Esophagus (tissue), 2 donors: ENCODE data around the gene RBM20. TPM values are rescaled to one million over a fixed set of nuclear protein-coding genes. Genes with fewer than 3 reads are reported as not detected.

Experiments
- H3K27ac ChIP-seq, 2 donors: one replicate each; pipeline ENCODE4 v1.5.1; 2013; ENCODE audit warnings: low read depth in 2 of 2, mild to moderate bottlenecking in 2 of 2, inconsistent platforms in 1 of 2, low read length in 1 of 2, moderate library complexity in 1 of 2
- H3K27me3 ChIP-seq, 2 donors: one replicate each; pipeline ENCODE4 v1.6.1; 2013; ENCODE audit warnings: low read length in 2 of 2, control low read depth in 1 of 2, mild to moderate bottlenecking in 1 of 2; ENCODE audit not compliant: insufficient read depth in 2 of 2, control insufficient read depth in 1 of 2
- H3K36me3 ChIP-seq, 2 donors: one replicate each; pipeline ENCODE4 v1.6.1; 2013; ENCODE audit warnings: low read length in 1 of 2; ENCODE audit not compliant: control insufficient read depth in 2 of 2, insufficient read depth in 2 of 2
- H3K4me1 ChIP-seq, 2 donors: one replicate each; pipeline ENCODE4 v1.6.1; 2013; ENCODE audit warnings: low read length in 1 of 2; ENCODE audit not compliant: control insufficient read depth in 2 of 2, insufficient read depth in 2 of 2
- H3K4me3 ChIP-seq, 2 donors: one replicate each; pipeline ENCODE4 v1.5.1; 2013; ENCODE audit warnings: low read length in 2 of 2, mild to moderate bottlenecking in 2 of 2, low read depth in 1 of 2, moderate library complexity in 1 of 2
- H3K9me3 ChIP-seq, 2 donors: one replicate each; pipeline ENCODE4 v1.6.1; 2013; ENCODE audit warnings: mild to moderate bottlenecking in 2 of 2, low read depth in 1 of 2, low read length in 1 of 2, moderate library complexity in 1 of 2; ENCODE audit not compliant: control insufficient read depth in 2 of 2, insufficient read depth in 1 of 2
- WGBS, 2 donors: extraction: QIAGEN DNeasy Blood & Tissue Kit; methylation state at CpG; one replicate each; pipeline ENCODE4 v1.1.7; 2013; 5-methylcytosine and 5-hydroxymethylcytosine counted together
- polyA plus RNA-seq, 2 donors: library from polyadenylated mRNA; stranded (reverse); fragments of 200-250 nt; gene quantifications; one replicate each; pipeline ENCODE4 v1.2.3, GENCODE V29; 2013
- donor health status: healthy with polysubstance abuse.
- donor health status: Bipolar disorder and iron deficiency.

RBM20 gene
- polyA plus RNA-seq, 2 donors, result 2.7 to 7.2 TPM

- no peak overlapping the region for H3K4me3 ChIP-seq
- 35 to 43% methylated on average over 12 of the region's 12 CpGs for WGBS, 2 donors
- no peaks in the 10 kb centered on the region for H3K36me3 ChIP-seq
- peak overlapping the region; percentile 72 for H3K27ac ChIP-seq
- peaks cover 9 to 25% of the 10 kb centered on the region in 2 donors for H3K4me1 ChIP-seq
- no peaks in the 10 kb centered on the region for H3K9me3 ChIP-seq
- no peaks in the 10 kb centered on the region for H3K27me3 ChIP-seq
These were observed 213.4 kb downstream of the RBM20 start for GRCh38 chr10:110857265-110858171.

GRCh38 chr10:110858297-110858934, 214.3 kb downstream of the RBM20 start:
- Histone ChIP-seq H3K9me3 (no peaks in the 10 kb centered on the region), H3K4me3 (no peak overlapping the region), H3K27me3 (no peaks in the 10 kb centered on the region), H3K27ac (peak overlapping the region; percentile 72), H3K36me3 (no peaks in the 10 kb centered on the region), H3K4me1 (peaks cover 9 to 25% of the 10 kb centered on the region in 2 donors)
- 32 to 43% methylated on average over 1 of the region's 1 CpG for WGBS, 2 donors

GRCh38 chr10:110859206-110859972, 215.3 kb downstream of the RBM20 start:
- WGBS, 2 donors, result 71 to 81% methylated on average over 6 of the region's 6 CpGs
- Histone ChIP-seq H3K27ac (peak overlapping the region; percentile 85 to 94), H3K27me3 (no peaks in the 10 kb centered on the region), H3K4me1 (peaks cover 9 to 30% of the 10 kb centered on the region in 2 donors), H3K9me3 (no peaks in the 10 kb centered on the region), H3K4me3 (no peak overlapping the region), H3K36me3 (no peaks in the 10 kb centered on the region)

GRCh38 chr10:110859973-110860376, 215.8 kb downstream of the RBM20 start:
- peaks cover 9 to 32% of the 10 kb centered on the region in 2 donors for H3K4me1 ChIP-seq
- no peaks in the 10 kb centered on the region for H3K9me3 ChIP-seq
- H3K27me3 ChIP-seq, result no peaks in the 10 kb centered on the region
- no peak overlapping the region for H3K4me3 ChIP-seq
- WGBS, 2 donors, result 18 to 32% methylated on average over 1 of the region's 1 CpG
- H3K36me3 ChIP-seq, result no peaks in the 10 kb centered on the region
- peak overlapping the region; percentile 85 to 94 for H3K27ac ChIP-seq

GRCh38 chr10:110860576-110861241, 216.6 kb downstream of the RBM20 start:
- Histone ChIP-seq H3K9me3 (no peaks in the 10 kb centered on the region), H3K27ac (peak overlapping the region; percentile 94 to 97), H3K27me3 (no peaks in the 10 kb centered on the region), H3K36me3 (no peaks in the 10 kb centered on the region), H3K4me1 (peaks cover 9 to 32% of the 10 kb centered on the region in 2 donors), H3K4me3 (no peak overlapping the region)
- 51 to 57% methylated on average over 7 of the region's 7 CpGs for WGBS, 2 donors

GRCh38 chr10:110861476-110861875, 217.3 kb downstream of the RBM20 start:
- H3K36me3 ChIP-seq, result no peaks in the 10 kb centered on the region
- WGBS, 2 donors, result 94 to 99% methylated on average over 2 of the region's 2 CpGs
- H3K9me3 ChIP-seq, result no peaks in the 10 kb centered on the region
- no peaks in the 10 kb centered on the region for H3K27me3 ChIP-seq
- peaks cover 9 to 32% of the 10 kb centered on the region in 2 donors for H3K4me1 ChIP-seq
- H3K4me3 ChIP-seq, result no peak overlapping the region
- H3K27ac ChIP-seq, result peak overlapping the region; percentile 94 to 97

- no peaks in the 10 kb centered on the region for H3K36me3 ChIP-seq
These were observed 218.0 kb downstream of the RBM20 start for GRCh38 chr10:110861930-110862649.

GRCh38 chr10:110862961-110863360, 218.8 kb downstream of the RBM20 start:
- WGBS, 2 donors, result 71 to 74% methylated on average over 6 of the region's 6 CpGs
- no peaks in the 10 kb centered on the region for H3K36me3 ChIP-seq
- no peaks in the 10 kb centered on the region for H3K9me3 ChIP-seq
- peak overlapping the region; percentile 69 to 85 for H3K27ac ChIP-seq
- H3K4me1 ChIP-seq, result peaks cover 9 to 27% of the 10 kb centered on the region in 2 donors
- H3K27me3 ChIP-seq, result no peaks in the 10 kb centered on the region
- H3K4me3 ChIP-seq, result no peak overlapping the region

More at GRCh38 chr10:110861930-110862649, 218.0 kb downstream of the RBM20 start:
- peaks cover 9 to 32% of the 10 kb centered on the region in 2 donors for H3K4me1 ChIP-seq
- 47 to 66% methylated on average over 6 of the region's 6 CpGs for WGBS, 2 donors
- no peak overlapping the region for H3K4me3 ChIP-seq
- no peaks in the 10 kb centered on the region for H3K9me3 ChIP-seq
- H3K27me3 ChIP-seq, result no peaks in the 10 kb centered on the region
- peak overlapping the region; percentile 69 to 85 for H3K27ac ChIP-seq
